Heart left ventricle (tissue), 16 donors: ENCODE data around the gene CSRP2. TPM values are rescaled to one million over a fixed set of nuclear protein-coding genes. Genes with fewer than 3 reads are reported as not detected.

Source experiments
- ATAC-seq, 4 donors: fragments of 200-7000 bp; cut with Tn5 transposase; one replicate each; pipeline ENCODE4 v1.9.1; 2020 to 2022; ENCODE audit warnings: moderate library complexity in 4 of 4, mild to moderate bottlenecking in 3 of 4, moderate number of reproducible peaks in 1 of 4
- DNase-seq, 5 donors: peaks; one replicate each; pipeline ENCODE4 v3.0.0-alpha.2; 2020
- H3K27ac ChIP-seq, 12 donors: fragments of 200-600 bp; sonication (generic) in 4 of 12; one replicate each; pipeline versions ENCODE4 v1.5.0 to v1.8.0; 2016 to 2022; ENCODE audit warnings: mild to moderate bottlenecking in 2 of 12
- H3K27me3 ChIP-seq, 9 donors: fragments of 200-600 bp; sonication (generic) in 2 of 9; one replicate each; pipeline versions ENCODE4 v1.5.1 to v1.8.0; 2016 to 2022; ENCODE audit warnings: mild to moderate bottlenecking in 3 of 9
- H3K36me3 ChIP-seq, 9 donors: fragments of 200-600 bp; sonication (generic) in 2 of 9; one replicate each; pipeline versions ENCODE4 v1.5.0 to v1.8.0; 2018 to 2022; ENCODE audit warnings: mild to moderate bottlenecking in 2 of 9
- H3K4me1 ChIP-seq, 12 donors: fragments of 200-600 bp; sonication (generic) in 4 of 12; one replicate each; pipeline versions ENCODE4 v1.5.0 to v1.8.0; 2016 to 2022; ENCODE audit warnings: mild to moderate bottlenecking in 3 of 12
- H3K4me3 ChIP-seq, 12 donors: fragments of 200-600 bp; sonication (generic) in 4 of 12; one replicate each; pipeline versions ENCODE4 v1.5.0 to v1.8.0; 2017 to 2022; ENCODE audit warnings: mild to moderate bottlenecking in 9 of 12, moderate library complexity in 4 of 12
- H3K9me3 ChIP-seq, 12 donors: fragments of 200-600 bp; sonication (generic) in 4 of 12; one replicate each; pipeline versions ENCODE4 v1.5.0 to v1.8.0; 2016 to 2022; ENCODE audit warnings: mild to moderate bottlenecking in 1 of 12
- CTCF ChIP-seq, 12 donors: fragments of 200-600 bp; sonication (generic) in 4 of 12; IDR thresholded peaks; one replicate each; pipeline versions ENCODE4 v1.5.0 to v1.8.0; 2018 to 2022; ENCODE audit warnings: antibody characterized with exemption in 12 of 12, mild to moderate bottlenecking in 5 of 12
- POLR2A ChIP-seq, 2 donors: fragments of 450-650 bp; IDR thresholded peaks; one replicate each; pipeline ENCODE4 v1.6.1; 2017; ENCODE audit warnings: antibody characterized with exemption in 2 of 2, mild to moderate bottlenecking in 2 of 2, moderate library complexity in 2 of 2
- WGBS, 4 donors: extraction: QIAGEN DNeasy Blood & Tissue Kit in 2 of 4; methylation state at CpG; one replicate each; pipeline versions ENCODE4 v1.1.5 to v1.1.7; 2013 to 2018; 5-methylcytosine and 5-hydroxymethylcytosine counted together
- intact Hi-C, 10 donors: fragments of 100-400 bp; cut with DNase I; formaldehyde crosslinking; loops; one replicate each; pipeline versions ENCODE4 v1.11.1 to v1.14.2; 2022
- long read RNA-seq, 3 donors: library from polyadenylated mRNA; unstranded; transcript quantifications; one replicate each; pipeline ENCODE4 v2.0.0, GENCODE V29; 2020 to 2021
- polyA plus RNA-seq, 2 donors: library from polyadenylated mRNA; stranded (reverse); fragments of 200-250 nt; gene quantifications; one replicate each; pipeline ENCODE4 v1.2.3, GENCODE V29; 2013
- total RNA-seq, 9 donors: library from RNA; depleted of rRNA in 2 of 9; stranded (reverse); fragments of >200 nt in 2 of 9; fragmentation: NEBNext Ultra II Directional in 3 of 9; extraction: Animal tissue kit (Norgen Biotek cat#: 25700) in 3 of 9; gene quantifications; one replicate each; pipeline versions ENCODE4 v1.1.0 to v1.2.4, GENCODE V29; 2016 to 2023
- donor health status: ischemic (EF 13 %, LVEDD 7.1; RV severe dilation, severe dysfunction).
- donor health status: healthy with polysubstance abuse.
- donor health status: DM: no; HTN: yes; CAD: no.
- donor health status: DM: no; HTN: no; CAD: no.
- donor health status: ischemic (EF 25% LVEDD 6.9; RV normal size, moderate dysfunction).
- donor health status: ischemic (EF 25% LVEDD 5.7; RV mildly dilated, moderate dysfunction).
- donor health status: healthy.
- donor health status: DM: yes; HTN: yes; CAD: no.
- donor health status: ischemic (EF 35%, LVEDD 5.7; RV mildly dilated, moderate dysfunction).
- donor health status: nonischemic (EF 11% LVEDD 7.7; RV severe dilation, severe dysfunction).
- donor health status: DM: yes; HTN: yes; CAD: no.
- donor health status: PGD.
- donor health status: ischemic (EF 29% LVEDD 5.4; RV normal size, mild dysfunction).
- donor health status: nonischemic (EF 23%, LVEDD 6.1; RV moderate dilation, normal function).

Gene CSRP2
- total RNA-seq (10 to 100 TPM; 16.2 to 36.7 (median 24.0) TPM), polyA plus RNA-seq (10 to 100 TPM; 34.0 to 41.6 TPM)
- long read RNA-seq, donor 1, transcript CSRP2-201 (6 exons, 943 nt) = major isoform, 17 of 19 reads
- long read RNA-seq, donor 1, partial matches to known transcripts = 0 of 19 reads
- long read RNA-seq, donor 1, other reads (novel, unspliced or antisense) = 1 of 19 reads
- long read RNA-seq, donor 2, transcript CSRP2-201 (6 exons, 943 nt) = major isoform, 19 of 23 reads
- long read RNA-seq, donor 2, partial matches to known transcripts = 0 of 23 reads
- long read RNA-seq, donor 2, other reads (novel, unspliced or antisense) = 2 of 23 reads
- long read RNA-seq, donor 3, transcript CSRP2-201 (6 exons, 943 nt) = major isoform, 12 of 15 reads
- long read RNA-seq, donor 3, partial matches to known transcripts = 1 of 15 reads
- long read RNA-seq, donor 3, other reads (novel, unspliced or antisense) = 0 of 15 reads

- DNase-seq (peak; percentile 90 to 94 (median 93)), ATAC-seq (peak; percentile 92 to 97 (median 96))
- peak in 1 of 2 donors; percentile 96 for TF ChIP-seq POLR2A (IDR thresholded peaks at IDR 0.05)
- TF ChIP-seq CTCF (IDR thresholded peaks at IDR 0.05) = peak in 6 of 12 donors; percentile 11 to 35 (median 30)
- H3K4me1 ChIP-seq = peaks cover 0 to 34% (median 14%) of the 10 kb centered on the region in 12 donors
- no peaks in the 10 kb centered on the region for H3K36me3 ChIP-seq
- intact Hi-C loops = loop anchor here in 2 of 10 donors (1.0 to 5.0 kb wide), 3 partner anchors 114 to 133 kb away; partner anchors contain the start of gene ZDHHC17 (in 2 of the 2)
- peaks cover 0 to 21% (median 0%) of the 10 kb centered on the region in 9 donors for H3K27me3 ChIP-seq
- 1% methylated on average over 20 to 71 of the region's 71 CpGs for WGBS, 4 donors
- H3K9me3 ChIP-seq = peaks cover 0 to 15% (median 3%) of the 10 kb centered on the region in 12 donors
- H3K4me3 ChIP-seq = peak within 1 kb of the TSS; percentile 57 to 92 (median 70)
- H3K27ac ChIP-seq = peak within 1 kb of the TSS; percentile 48 to 94 (median 90)
These were observed at the start of gene CSRP2 for GRCh38 chr12:76878899-76879709. TSS of gene CSRP2 (minus strand) at chr12:76879019. CDS start at chr12:76866260, 12,759 bp downstream.

GRCh38 chr12:76927170-76927784 lies 48.5 kb upstream of the CSRP2 start:
- DNase-seq (peak in 1 of 5 donors; percentile 28), ATAC-seq (no peak)
- 62 to 72% (median 68%) methylated on average over 2 of the region's 2 CpGs for WGBS, 4 donors
- Histone ChIP-seq H3K36me3 (no peaks in the 10 kb centered on the region), H3K27me3 (no peaks in the 10 kb centered on the region), H3K4me3 (no peak overlapping the region), H3K4me1 (no peaks in the 10 kb centered on the region), H3K27ac (no peak overlapping the region), H3K9me3 (no peaks in the 10 kb centered on the region)
- intact Hi-C loops = loop anchor here in 5 of 10 donors (5.0 to 10.0 kb wide), 2 partner anchors 302 to 305 kb away; no protein-coding TSS in a partner anchor
- peak; percentile 19 to 57 (median 41) for TF ChIP-seq CTCF (IDR thresholded peaks at IDR 0.05)
- TF ChIP-seq POLR2A (IDR thresholded peaks at IDR 0.05) = no peak

GRCh38 chr12:76925135-76925534 lies 46.3 kb upstream of the CSRP2 start:
- WGBS, 4 donors = 83 to 92% (median 88%) methylated on average over 1 of the region's 1 CpG
- ATAC-seq = no peak
- H3K4me3 ChIP-seq = no peak overlapping the region
- TF ChIP-seq CTCF (IDR thresholded peaks at IDR 0.05) = no peak
- no peak for TF ChIP-seq POLR2A (IDR thresholded peaks at IDR 0.05)
- intact Hi-C loops = loop anchor here in 5 of 10 donors (5.0 to 10.0 kb wide), 2 partner anchors 300 to 303 kb away; no protein-coding TSS in a partner anchor
- H3K36me3 ChIP-seq = no peaks in the 10 kb centered on the region
- no peaks in the 10 kb centered on the region for H3K27me3 ChIP-seq
- no peaks in the 10 kb centered on the region for H3K9me3 ChIP-seq
- H3K27ac ChIP-seq = no peak overlapping the region
- no peaks in the 10 kb centered on the region for H3K4me1 ChIP-seq
- DNase-seq = no peak
